ENCODE results near the gene CACNA1B.
"Not testable (repeated sequence)": the region's sequence is repeated elsewhere in the genome, so short reads cannot be mapped to it uniquely, and the experiment has no call there.

The CACNA1B gene

DNA sequence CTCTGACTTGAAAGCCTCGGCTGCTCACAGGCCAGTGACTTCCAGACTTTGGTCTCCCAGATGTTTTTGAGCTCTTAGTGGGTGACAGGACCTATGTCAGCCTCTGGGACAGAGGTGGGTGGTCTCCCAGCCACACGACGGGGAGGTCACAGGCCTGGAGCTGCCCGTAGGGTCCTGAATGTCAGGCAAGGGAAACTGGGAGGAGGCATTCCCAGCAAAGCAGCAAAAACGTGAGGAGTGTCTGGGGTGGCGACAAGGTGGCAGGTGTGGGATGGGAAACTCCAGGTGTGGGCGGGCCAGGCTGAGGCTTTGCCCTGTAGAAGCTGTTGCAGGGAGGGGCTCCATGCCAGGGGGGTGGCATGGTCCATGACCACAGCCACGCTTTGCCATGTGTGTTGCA lies 110.5 kb downstream of the CACNA1B start:
- DNase-seq: no peak

DNA sequence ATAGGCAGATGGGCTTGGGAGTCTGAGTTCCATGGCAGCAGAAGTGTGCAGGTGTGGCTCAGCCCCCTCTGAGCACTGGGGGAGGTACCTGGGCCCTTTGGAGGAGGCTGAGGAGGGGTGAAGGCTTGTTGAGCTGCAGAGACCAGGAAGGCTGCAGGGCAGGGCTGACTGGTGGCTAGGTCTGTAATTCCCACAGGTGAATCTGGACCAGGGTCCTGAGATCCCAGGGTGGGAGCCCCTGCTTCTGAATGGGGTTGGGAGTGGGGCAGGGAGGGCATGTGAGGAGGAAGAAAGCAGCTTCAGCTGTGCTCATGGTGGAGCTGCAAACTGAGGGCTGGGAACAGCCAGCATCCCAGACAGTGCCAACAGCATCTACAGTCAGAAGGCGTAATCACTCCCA lies 111.1 kb downstream of the CACNA1B start:
- no peak for DNase-seq

DNA sequence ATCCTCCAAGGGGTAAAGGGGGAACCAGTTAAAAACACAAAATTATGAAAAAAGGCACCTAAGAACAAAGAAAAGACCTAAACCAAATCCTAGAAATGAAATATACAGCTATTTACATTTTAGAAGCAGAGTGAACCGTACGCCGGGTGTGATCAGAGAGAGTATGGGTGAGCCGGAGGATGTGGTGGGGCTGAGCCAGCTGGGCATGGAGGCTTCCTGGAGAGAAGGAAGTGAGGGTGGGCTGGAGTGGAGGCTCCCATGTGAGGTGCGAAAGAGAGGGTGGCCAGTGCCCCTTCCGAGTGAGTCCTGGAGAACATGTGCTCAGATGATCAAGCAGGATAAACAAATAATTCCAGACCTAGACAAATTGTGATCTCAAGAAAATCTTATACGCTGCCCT lies 111.6 kb downstream of the CACNA1B start:
- DNase-seq: no peak

DNA sequence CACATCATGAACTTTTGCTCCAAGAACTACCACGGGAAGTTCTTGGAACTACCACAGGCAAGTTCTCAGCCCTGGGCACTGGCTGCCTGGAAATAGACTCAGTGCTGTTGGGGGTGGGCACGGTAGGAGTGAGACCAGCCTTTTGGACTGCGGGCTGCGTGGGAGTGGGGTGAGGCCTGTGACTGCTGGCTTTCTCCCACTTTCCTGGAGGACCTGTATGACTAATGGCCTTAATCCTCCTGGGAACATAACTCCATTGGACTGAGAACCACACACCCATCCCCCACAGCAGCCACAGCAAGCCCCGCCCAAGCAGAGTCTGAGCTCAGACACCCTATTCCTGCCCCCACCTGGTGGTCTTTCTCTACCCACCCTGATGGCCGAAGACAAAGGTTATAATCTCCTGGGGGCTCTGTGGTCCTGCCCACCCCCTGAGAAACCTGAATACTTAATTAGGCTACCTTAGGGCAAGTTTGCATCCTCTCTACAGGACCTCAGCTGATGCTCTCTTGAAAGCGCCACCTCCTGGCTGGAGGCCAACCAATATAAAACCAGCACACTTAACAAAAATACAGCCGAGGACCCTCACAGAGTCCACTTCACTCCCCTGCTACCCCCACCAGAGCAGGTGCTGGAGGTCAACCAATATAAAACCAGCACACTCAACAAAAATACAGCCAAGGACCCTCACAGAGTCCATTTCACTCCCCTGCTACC lies 112.6 kb downstream of the CACNA1B start:
- no peak for DNase-seq

DNA sequence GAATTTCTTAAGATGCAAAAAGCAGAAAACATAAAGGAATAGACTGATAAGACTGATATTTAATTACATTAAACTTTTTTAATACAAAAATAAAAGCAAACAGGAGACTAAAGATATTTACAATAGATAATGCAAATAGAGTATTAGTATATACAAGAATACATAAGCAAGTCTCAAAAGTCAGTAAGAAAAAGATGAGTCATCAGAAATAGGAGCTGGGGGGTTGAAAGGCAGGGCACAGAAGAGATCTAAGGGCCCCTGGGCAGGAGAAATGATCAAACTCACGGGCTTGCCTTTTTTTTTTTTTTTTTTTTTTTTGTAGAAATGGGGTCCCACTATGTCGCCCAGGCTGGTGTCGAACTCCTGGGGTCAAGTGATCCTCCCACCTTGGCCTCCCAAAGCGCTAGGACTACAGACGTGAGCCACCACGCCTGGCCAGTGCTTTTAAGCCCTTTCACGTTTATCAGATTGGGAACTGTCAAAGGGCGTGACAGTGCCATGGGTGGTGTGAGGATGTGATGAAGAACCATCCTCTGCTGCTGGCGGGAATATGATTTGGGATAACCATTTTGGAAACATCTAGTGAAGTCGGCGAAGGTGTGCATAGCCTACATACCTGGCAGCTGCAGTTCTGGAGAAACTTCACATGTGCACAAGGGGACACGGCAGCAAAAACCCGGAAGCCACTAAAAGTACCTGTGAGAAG lies 126.1 kb downstream of the CACNA1B start:
- DNase-seq: no peak

DNA sequence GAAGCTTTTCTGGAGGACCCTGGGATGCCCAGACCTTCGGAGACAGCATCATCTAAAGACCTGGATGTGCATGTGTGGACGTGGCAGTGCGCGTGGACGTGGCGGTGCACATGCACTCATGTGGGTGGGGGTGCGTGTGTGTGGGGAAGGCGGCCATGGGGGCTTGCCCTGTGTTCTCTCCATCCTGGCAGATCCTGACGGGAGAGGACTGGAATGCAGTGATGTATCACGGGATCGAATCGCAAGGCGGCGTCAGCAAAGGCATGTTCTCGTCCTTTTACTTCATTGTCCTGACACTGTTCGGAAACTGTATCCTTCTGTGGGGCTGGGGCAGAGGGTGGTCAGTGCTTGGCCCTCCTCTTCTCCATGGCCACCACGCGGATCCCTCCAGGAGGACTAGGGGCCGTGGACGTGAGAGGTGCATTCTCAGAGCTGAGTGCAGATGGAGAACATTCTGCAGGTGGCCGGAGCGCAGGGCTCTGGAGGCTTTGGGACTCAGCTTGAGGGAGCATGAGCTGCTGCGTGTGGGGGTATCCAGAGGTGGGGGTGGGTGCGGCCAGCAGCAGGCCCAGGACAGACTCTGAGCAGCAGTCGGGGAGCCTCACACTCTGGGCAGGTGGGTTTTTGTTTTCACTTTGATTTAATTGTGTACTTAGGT lies 129.1 kb downstream of the CACNA1B start:
- no peak for DNase-seq

DNA sequence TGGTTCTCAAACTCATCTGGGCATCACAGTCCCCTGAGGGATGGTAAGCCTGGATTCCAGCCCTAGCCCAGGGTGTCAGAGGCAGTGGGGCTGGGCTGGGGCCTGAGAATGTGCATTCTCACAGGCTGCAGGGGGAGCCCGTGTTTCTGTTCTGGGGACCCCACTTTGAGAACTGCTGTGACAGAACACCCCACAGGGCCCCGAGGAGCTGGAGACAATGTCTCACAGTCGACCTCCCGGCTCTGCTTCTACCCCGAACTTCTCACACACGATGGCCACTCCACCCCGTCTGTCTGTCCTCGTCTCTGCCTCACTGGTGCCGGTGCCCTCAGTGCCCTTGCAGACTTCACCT lies 130.0 kb downstream of the CACNA1B start:
- no peak for DNase-seq

DNA sequence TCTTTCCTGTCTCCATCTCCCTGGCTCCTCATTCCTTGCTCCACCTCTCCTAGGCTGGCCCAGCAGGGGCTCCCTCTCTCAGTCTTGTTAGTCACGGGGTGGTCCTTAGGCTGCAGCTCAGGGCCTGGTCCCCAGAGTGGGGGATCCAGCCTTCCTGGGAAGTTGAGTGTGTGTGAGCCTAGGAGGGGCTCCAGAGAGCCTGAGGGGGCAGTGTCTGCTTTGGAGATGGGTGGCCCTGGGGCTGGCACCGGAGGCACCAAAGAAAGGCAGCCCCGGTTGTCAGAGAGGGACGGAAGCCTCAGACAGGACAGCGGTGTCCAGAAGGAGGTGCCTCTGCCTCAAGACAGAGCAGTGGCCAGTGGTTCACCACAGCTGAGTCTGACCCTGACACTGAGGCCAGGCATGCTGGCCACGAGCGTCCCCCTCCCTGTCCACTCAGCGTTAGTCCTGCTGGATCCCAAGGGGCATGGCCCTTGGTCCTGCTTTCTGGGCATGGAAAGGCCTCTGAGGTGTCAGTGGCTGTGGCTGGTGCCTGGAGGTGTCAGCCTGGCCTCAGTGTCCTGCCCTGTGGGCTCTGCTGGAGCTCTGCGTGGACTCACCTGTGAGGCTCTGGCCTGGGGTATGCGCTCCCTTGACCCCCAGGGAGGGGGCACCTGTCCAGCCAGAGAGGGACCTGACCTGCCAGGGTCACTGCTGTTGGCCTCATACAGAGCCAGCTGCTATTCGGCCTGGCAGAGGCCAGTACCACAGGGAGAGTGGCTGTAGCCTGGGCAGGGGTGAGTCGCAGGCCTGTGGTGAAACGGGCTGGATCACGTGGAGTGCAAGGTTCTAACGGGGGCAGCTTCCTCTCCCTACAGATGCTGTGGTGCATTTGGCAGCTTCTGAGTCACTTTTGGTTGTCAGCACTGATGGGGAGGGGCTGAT lies 130.6 kb downstream of the CACNA1B start:
- DNase-seq: no peak

DNA sequence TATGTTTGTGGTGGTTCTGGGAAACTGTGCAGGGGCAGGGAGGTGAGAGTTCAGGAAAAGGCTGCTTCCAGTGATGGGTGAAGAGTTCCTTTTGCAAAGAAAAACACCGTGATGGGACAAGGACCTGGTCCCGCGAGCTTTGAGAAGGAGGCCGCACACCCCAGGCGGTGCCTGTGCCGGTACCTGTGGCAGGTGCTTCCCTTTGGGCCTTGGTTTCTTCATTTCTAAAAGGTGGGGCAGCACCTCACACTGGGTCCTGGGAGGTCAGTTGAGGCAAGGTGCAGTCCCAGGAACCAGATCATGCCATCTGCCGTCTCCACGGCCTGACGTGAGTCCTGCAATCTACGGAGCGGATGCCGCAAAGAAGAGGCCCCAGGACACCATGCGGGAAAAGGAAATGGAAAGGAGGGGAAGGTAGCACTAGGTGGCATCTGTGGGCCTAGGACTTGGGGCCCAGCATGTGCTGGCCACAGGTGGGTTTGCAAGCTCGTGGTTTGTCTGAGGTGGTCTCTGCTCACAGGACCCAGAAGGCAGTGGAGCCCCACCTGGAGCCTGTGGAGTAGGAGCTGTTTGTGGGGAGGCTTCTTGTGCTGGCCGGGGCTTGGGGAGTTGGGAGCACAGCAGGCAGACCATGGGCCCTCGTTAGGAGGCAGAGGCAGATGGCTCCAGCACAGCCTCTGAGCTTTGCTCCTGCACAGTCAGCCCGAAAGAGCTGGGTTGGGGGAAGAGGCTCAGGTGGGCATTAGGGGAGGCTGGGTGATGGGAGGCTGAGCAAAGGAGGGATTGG lies 131.6 kb downstream of the CACNA1B start:
- DNase-seq: no peak

DNA sequence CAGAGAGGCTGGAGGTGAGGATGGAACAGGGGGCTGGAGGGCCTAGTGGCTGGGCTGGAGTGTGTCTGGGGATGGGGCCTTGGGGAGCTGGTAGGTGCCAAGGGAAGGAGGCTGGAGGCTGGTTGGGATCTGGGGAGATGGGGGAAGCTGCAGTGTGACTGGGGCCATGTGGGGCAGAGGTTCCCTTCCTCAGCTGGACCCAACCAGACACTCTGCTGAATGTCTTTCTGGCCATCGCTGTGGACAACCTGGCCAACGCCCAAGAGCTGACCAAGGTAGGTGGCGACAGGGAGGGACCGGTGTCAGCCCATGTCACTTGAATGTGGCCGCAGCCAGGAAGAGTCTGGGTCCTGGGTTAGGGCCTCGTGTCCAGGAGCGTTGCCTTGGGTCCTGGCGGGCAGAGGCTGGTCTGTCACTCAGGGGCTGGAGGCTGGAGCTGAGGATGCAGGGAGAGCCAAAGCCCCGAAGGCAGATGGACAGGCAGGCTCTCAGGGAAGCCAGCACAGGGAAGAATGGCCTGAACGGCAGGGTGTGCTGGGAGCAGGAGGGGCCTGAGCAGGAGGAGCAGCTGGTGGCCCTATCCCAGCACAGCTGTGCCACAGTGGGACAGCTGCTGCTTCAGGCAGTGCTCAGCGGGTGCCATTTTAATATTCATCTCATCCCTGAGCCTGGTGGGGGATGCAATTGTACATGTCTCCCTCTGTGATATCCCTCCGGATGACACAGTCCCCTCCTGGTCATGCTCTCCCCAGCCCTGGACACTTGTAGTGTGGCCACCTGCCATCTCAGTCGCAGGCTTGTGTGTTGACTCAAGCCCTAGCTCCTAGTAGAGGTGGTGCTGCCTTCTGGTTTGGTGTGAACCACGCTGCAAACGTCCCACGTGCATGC lies 132.5 kb downstream of the CACNA1B start:
- DNase-seq: no peak

DNA sequence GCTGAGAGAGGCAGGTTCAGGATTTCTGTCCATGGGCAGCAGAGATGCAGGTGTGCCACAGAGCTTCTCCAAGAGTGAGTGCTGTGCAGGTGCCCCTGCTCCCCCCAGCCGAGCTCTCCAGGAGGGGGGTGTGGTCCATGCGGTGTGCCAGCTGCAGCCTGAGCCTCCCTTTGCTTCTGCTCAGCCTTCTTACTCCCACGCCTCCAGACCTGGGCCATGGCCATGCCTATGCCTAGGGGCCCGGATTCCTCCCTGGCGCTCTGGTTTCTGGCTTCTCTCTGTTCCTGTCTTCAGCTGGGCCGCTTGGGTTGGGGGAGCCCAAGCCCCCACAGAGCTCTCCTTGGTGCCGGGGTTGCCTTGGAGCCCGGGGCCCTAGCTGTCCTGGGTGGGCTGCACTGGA lies 133.3 kb downstream of the CACNA1B start:
- no peak for DNase-seq

DNA sequence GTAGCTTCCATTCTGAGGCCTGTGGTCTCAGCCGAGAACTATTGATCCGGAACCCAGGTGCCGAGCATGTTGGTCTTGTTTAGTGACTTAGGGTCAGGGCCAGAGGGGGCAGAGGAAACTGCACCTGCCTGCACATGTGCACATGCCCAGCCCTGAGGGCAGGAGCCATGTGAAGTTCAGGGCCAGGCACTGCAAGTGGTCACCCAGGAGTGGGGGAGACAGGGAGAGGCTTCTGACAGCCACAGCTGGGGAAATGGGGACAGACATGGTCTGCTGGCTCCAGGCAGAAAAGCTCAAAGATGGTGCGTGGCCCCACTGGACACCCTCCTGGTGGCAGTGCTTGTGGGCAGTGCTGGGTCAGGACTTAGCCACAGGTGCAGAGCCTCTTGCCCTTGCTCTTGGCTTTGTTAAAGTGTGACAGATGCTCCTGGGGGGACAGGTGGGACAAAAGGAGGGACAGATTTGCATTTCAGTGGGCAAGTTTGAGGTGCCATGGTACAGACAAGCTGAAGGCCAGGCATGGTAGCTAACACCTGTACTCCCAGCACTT lies 134.4 kb downstream of the CACNA1B start:
- DNase-seq: no peak

DNA sequence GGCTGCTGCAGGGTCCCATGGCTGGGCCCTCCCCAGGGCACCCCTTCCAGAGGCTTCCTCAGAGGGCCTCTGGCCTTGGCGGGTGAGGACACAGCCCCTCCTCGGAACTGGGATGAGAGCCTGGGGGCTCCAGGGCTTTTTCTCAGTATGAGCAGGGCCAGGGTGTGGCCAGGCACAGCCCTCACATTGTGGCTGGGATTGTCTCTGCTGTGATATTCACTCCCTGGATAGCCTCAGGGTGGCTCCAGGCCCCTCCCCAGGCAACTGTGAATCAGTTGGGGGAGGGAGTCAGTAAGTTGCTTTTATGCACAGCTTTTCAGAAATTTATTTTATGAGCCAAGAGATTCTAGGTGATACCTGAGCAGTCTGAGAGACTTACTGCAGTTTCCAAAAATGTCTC lies 135.7 kb downstream of the CACNA1B start:
- DNase-seq: no peak

DNA sequence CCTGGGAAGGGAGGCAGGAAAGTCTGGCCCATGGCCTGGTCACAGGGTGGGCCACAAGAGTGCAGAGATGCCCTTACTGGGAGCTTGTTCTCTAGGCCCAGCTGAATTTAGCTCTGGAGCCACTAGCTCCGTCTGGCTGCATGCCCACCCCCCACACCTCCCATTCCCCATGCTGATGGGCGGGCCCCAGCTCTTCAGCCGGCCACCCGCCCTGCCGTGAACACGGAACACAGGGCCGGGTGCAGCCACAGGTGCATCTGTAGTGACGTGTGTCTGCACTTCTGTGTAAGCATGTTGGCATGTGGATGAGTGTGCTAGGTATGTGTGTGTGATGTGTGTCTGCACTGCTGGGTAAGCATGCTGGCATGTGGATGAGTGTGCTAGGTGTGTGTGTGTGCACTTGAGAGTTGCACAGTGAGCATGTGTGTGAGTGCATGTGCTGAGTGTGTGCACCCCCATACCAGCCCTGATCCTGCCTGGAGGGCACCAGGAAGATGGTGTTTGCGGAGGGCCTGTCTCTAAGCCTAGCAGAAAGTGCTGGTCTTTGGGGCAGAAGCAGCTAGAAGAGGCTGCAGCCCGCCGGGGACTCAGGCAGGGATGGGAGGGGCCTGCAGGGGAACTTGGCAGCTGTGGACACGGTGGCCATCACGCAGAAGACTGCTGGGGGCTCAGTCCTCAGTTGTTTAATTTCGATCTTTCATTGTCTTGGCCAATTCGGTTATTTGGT lies 136.4 kb downstream of the CACNA1B start:
- DNase-seq: no peak

DNA sequence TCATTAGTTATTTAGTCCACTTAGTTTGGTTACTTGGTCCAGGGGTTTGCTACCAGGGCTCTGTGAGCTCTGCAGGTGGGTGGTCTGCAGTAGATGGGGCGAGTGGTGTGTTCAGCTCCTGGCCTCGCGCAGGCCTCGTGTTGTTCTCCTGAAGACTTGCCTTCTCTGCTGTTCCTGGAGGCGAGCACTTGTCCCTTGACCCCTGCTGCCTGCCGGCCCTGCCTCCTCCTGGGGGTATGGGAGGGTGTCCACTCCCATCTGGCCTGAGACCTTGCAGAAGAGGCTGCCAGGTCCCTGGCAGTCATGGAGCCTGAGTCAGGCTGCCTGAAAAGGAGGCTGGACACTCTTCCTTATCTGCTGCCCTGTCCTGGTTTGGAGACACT lies 137.0 kb downstream of the CACNA1B start:
- no peak for DNase-seq

DNA sequence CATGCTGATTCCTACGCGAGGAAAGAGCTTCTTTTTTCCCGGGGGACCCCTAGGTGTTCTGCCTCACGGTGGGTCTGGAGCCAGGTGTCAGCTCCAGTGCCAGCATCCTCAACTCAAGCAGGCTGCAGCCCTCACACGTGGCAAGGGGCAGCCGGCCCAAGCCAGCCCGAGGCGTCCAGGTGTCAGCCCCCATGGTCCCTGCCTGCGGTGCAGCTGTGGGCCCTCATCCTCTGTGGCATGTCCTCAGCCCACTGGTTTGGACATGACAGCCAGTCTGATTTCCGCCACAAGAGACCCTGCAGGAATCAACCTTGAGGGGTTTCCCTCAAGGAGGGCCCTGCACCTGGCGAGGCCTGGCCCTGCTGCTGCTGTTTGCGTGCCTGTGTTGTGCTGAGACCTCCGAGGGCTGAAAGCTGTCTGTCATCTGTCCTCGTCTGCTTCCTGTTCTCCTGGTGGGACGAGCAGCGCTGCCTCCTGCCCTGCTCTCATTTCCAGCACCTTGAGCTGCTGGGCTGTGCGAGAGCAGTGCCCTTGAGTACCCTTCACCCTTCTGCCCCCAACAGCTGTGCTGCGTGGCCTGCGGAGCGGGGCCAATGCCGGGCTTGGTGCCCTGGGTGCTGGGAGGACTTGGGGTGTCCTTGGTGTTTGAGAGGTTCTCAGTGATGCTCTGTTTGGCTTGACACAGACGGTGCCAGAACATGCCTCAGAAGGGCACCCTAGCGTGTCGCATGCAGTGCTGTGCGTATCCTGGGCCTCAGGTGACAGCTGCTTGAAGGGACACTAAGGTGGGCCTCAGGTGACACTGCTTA lies 137.6 kb downstream of the CACNA1B start:
- DNase-seq: no peak

DNA sequence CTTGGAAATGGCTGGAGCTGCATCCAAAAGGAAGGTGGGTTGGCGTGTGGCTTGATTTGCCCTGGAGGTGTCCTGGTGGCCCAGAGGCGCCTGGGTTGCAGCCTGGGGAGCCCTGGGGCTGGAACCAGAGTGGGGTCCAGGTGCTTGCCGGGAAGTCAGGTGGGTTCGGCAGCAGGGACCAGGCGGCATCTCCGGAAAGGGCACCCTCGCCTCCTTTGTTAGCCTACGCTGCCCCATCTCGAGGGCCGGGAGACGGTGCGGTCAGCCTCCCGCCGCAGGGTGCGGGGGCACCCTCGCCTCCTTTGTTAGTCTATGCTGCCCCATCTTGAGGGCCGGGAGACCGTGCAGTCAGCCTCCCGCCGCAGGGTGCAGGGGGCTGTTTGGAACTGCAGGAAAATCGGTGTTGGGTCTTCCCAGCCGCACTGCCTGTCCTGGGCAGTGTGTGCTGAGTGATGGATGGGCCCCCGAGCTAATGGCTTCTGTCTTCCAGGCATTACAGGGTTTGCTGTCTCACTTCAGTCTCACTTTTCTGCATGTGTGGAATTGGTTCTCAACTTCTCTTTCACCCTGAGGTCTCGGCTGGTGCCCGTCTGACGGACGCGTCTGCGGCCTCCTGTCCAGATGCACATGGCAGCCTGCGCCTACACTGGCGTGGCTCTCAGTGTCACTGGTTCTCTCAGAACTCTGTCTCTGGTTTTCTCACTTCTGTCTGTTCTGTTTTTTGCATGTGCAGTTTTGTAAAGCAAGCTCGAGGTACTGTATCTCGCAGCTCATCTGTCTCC lies 139.0 kb downstream of the CACNA1B start:
- DNase-seq: no peak

DNA sequence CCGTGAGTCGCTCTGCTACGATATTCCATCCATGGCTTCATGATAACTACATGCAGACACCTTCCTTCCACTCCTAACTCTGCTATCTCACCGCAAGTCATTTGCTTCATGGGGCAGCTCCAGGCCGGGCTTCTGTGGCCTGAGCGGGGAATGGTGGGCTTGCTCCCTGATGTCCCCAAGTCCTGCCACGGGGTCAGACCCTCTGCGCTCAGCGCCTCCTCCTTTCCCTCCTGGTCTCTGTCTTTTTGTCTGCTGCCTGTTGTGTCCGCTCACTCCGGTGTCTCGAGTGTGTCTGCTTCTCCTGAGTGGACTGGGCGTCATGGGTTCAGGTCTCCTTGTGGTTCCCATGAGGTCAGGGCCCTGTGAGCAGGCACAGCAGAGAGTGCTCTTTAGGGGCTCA lies 139.6 kb downstream of the CACNA1B start:
- no peak for DNase-seq

DNA sequence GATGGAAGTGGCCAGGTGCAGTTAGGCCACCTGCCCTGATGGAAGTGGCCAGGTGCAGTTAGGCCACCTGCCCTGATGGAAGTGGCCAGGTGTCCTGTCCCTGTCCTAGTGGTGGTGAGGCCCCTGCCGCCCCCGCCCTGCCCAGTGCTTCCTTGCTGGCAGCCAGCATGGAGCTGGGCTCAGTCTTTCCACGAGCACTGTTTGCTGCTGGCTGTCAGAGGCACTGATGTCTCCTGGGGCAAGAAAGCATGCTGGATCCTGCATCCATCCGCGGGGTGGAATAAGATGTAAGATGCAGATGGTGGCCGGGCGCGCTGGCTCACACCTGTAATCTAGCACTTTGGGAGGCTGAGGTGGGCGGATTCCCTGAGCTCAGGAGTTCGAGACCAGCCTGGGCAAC lies 141.9 kb downstream of the CACNA1B start:
- DNase-seq: not testable (repeated sequence)

Measured in NCI-H2107 (cell line).